ENCODE data around the gene SLC6A12.
"Not testable (repeated sequence)": the region's sequence is repeated elsewhere in the genome, so short reads cannot be mapped to it uniquely, and the experiment has no call there.

SLC6A12 gene

GRCh38 chr12:234891-235415 is 21.0 kb upstream of the SLC6A12 start:
- DNase-seq (ENCODE audit: low spot score): no peak

DNA sequence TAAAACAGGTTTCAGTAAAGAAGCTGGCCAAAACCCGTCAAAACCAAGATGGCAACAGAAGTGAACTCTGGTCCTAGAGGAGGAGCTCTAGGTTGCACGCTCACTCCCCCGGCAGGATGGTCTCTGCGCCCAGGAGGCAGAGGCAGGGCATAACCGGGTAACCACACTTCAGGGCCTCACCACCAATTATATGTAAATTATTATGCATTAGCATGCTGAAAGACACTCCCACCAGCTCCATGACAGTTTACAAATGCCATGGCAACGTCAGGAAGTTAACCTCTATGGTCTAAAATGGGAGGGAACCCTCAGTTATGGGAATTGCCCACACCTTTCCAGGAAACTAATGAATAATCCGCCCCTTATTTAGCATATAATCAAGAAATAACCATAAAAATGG is 20.1 kb upstream of the SLC6A12 start:
- DNase-seq (ENCODE audit: low spot score): no peak

DNA sequence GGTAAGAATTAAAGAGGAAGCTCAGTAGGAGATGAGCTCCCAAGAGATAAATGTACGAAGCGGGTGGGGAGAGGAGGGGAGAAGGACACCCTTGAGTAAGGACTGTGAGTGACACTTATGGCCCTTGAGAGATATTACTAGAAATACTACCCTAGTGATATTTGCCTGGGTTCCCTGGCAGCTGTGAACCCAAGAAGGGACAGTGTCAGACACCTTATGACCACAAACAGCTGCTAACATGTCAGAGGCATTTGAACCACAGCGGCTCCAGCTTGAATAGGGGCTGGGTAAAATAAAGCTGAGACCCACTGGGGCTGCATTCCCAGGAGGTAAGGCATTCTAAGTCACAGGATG is 19.6 kb upstream of the SLC6A12 start:
- no peak for DNase-seq (ENCODE audit: low spot score)

DNA sequence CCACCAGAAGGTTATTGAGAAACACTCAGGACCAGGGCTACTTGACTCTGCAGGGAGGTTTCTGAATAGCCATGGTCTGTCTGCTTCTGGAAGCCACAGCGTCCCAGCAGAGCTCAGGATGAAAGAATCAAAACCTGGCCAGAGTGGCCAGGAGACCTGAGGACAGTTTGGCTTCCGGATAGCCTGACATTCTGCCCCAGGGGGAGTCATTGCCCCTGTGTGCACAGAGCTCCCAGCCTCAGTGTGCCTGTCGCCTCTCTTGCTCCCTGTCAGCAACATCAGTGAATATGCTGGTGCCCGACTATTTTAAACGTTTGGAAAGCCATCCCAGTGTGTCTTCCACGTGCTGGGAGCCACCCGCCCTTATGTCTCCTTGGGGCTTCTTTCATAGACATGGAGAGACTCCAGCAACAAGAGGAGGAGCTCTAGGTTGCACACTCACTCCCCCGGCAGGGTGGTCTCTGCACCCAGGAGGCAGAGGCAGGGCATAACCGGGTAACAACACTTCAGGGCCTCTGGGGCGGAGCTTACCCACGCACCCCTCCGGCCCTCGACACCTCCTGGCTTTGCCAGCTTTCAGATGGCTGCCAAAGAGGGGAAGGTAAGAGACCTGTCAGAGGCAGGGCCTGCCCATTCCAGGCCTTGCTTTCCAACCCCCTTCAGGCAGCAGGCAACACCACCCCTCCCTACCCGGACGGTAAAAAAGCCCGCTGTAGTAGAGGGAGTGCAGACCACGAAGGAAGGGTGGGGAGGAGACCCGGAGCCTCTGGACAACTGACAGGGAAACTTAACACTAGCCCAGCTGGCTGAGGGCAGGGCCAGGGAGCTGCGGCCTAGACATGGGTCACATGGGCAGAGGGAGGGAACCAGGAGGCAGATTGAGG is 19.0 kb upstream of the SLC6A12 start:
- DNase-seq (ENCODE audit: low spot score): no peak

- DNase-seq (ENCODE audit: low spot score): no peak
These were observed 17.1 kb upstream of the SLC6A12 start for GRCh38 chr12:230925-231671.

DNA sequence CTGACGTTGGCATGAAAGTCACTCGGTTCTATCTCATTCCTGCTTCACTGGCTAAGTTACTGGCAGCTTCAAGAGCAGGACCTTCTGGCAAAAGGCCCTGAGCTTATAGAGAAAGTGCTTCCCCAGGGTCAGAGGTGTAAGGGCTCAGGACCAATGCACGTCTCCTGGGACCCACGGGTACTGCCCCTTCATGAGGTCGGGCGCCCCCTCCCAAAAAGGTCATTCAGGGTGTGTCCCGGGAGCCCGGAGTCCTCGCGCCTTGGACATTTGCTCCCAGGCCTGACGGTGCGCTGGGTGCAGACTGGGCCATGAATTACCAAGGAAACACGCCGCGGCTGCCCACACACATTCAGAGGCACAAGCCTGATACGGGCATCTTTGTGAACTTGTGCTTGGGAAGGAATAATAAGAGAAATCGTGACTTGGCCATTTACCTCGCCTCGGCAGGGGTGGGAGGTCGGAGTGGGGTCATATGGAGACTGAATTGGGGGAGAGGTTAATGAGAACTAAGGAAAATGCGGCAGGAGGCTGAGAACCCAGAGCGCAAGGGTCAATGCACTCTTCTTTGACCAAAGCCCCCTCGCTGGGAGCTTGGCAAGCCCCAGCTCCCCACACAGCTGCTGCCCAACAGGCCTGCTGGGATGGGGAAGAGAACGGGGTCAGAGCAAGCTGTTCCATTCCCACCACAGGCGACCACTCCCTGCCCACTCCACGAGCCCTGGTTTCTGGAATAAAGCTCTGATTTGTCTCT is 15.7 kb upstream of the SLC6A12 start:
- DNase-seq (ENCODE audit: low spot score): no peak

- DNase-seq (ENCODE audit: low spot score): no peak
These were observed 14.9 kb upstream of the SLC6A12 start for GRCh38 chr12:228846-229200.

DNA sequence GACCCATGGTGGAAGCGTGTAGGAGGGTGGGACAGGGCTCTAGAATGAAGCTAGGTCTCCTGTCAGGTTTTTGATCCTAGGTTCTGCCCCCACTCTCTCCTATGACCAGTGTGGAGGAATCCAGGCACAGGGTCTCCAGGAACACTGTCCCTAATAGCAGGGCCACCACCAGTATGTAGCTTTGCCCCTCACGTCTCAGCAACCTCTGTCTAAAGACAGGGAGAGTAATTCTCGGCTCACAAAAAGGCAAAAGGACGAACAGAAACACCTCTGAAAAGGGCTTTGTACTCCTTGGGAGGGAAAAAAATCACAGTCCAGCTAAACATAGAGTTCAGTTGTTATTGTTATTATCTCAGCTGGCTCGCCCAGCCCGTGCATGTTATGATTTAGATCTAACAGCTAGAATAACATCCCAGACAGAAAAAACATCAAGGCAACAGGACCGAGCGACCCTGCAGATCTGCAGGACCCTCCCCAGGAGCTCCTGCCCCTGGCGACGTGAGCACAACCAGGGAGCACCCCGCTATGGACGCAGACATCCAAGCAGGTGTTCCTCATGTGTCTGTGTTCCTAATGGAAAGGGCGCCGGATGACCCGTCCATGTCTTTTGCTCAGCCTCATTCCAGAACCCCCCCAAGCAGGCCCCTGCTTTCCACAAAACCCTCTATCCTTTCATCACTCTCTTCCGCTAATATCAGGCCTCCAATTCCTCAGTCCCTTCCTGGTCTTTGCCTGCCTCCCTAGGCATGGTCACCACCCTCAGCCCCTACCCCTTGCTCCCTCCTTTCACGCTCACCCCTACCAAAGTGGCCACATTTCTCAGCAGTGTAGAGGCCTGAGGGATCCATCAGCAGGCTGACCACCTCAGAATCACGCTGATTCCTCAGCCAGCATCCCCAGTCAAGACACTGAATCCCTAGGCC is 14.2 kb upstream of the SLC6A12 start:
- DNase-seq (ENCODE audit: low spot score): no peak

DNA sequence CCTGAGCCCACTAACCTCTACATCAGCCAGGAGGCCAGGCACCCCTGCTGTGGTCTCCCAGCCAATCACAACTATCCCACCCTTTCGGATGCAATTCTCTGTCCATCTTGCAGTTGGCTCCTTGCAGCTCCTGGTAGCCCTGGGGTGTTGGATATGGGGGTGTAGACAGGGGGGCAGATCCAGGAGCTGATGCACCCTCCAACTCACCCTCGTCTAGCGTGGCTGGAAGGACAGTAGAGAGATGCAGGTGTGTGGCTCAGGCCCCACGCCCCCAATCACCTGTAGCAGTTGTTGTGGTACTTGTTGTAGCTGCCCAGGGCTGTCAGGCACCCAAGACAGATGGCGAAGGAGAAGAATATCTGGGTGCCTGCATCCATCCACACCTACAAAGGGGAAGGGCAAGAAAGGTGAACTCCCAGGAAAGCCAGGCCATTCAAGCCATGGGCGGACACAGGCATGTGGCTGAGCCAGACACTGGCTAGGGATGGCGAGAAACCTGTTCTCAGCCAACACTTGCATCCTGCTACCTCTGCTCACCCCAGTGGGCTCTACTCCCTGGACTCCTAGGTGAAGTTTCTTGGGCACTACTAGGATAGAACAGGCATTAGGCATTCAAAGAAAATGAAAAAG is 13.4 kb upstream of the SLC6A12 start:
- DNase-seq (ENCODE audit: low spot score): no peak

- DNase-seq (ENCODE audit: low spot score): no peak
These were observed 12.4 kb upstream of the SLC6A12 start for GRCh38 chr12:226401-226800.

DNA sequence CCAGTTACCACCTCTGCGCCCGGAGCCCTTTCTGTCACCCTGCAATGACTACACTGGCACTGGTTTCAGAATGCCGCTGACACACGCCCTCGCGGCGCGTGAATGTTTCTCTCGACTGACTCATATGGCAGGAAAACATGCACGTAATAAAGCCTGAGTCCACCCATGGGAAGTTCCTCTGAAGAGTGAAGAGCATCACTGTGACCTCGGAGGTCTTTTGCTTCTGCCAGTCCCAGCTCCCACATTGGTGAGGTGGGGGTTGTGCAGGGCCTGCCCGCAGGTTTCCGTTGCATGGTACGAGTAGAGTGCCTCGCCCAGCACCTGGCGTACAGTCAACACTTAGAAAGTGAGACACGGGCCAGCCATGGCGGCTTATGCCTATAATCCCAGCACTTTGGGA is 11.1 kb upstream of the SLC6A12 start:
- no peak for DNase-seq (ENCODE audit: low spot score)

DNA sequence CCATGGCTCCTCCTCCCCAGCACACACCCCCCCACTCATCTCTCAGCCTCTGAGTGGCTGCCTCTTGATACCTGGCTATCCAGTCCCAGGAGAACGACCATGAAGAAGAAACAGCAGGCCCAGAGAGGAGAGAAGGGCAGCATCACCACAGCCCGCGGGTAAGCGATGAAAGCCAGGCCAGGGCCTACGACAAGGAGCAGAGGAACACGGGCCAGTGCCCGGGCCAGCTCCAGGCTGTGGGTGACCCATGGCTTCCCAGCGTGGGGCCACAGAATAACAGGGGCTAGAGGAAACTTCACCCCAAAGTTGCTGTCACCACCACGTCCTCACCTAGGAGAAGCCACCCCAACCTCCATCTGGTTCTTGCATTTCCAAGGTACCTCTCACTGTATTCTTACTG is 10.4 kb upstream of the SLC6A12 start:
- no peak for DNase-seq (ENCODE audit: low spot score)

DNA sequence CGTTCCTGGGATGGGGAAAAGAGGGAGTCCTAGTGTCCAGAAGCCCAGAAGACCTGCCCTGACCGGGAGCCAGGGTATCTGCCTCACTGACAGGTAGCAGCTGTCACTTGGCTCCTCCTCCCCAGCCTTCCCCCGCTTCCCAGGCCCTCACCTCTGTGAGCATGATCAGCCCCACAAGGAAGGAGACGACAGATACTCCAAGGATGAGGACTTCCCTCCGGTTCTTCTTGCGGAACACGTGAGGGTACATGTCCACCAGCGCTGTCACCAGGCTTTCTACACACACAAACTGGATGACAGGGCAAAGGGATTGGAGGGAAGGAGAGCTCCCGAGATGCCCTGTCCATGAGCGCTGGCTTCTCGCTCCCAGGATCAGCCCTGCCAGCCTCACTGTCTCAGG is 9.9 kb upstream of the SLC6A12 start:
- no peak for DNase-seq (ENCODE audit: low spot score)

DNA sequence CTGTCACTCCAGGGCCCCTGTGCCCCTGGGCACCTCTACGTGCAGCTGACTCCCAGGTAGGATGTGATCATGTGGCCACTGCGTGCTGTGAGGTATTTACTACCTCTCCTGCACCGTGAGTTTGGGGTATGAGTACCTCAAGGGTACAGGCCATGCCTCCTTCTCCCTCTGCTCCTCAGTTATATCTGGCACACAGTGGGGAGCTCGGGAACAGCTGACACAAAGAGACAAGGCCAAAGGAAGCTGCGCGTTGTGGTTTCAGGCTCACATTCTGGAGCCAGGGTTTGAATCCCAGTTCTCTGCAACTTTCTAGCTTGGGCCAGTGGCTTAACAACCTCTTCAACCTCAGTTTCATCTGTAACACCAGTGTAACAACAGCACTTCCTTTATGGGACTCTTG is 7.8 kb upstream of the SLC6A12 start:
- no peak for DNase-seq (ENCODE audit: low spot score)

GRCh38 chr12:220946-221550 is 7.1 kb upstream of the SLC6A12 start:
- no peak for DNase-seq (ENCODE audit: low spot score)

DNA sequence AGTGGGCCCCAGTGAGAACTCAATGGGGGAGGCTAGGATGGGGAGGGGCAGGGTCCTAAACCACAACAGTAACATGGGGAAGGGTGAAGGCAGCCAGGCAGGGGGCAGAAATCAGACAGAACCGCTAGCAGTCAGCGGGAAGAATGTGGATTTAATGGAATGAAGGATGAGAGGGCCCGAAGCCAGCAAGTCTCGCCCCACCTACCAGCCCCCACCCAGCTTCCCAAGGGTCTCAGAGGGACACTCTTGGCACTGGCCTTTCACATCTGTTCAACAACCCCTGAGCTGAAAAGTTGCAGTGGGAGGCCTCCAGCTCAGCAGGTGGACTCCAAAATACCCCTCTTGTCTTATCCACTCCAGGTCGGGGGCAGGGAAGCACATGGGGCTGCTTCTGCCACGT is 6.5 kb upstream of the SLC6A12 start:
- DNase-seq (ENCODE audit: low spot score): no peak

DNA sequence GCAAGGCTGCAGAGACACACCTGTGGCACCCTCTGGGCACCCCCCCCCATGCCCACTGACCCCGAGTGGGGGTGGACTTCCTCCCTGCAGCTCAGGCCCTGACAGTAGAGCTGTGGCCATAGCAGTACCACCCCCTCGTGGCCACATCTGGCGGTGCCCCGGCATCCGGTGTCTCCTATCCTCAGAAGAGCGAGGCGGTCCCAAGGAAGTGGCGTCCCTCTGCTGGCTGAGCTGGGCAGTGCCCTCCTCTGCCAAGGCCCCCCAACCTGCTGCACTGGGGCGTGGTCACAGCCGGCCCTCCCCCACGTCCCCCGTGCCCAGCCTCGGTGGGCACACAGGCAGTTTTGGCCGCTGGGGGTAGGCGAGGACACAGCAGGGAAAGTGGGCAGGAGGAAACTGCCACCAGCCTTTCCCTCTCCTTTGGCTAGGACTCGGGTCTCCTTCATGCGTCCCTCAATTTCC is 6.0 kb upstream of the SLC6A12 start:
- peak; percentile 79 for DNase-seq (ENCODE audit: low spot score)

DNA sequence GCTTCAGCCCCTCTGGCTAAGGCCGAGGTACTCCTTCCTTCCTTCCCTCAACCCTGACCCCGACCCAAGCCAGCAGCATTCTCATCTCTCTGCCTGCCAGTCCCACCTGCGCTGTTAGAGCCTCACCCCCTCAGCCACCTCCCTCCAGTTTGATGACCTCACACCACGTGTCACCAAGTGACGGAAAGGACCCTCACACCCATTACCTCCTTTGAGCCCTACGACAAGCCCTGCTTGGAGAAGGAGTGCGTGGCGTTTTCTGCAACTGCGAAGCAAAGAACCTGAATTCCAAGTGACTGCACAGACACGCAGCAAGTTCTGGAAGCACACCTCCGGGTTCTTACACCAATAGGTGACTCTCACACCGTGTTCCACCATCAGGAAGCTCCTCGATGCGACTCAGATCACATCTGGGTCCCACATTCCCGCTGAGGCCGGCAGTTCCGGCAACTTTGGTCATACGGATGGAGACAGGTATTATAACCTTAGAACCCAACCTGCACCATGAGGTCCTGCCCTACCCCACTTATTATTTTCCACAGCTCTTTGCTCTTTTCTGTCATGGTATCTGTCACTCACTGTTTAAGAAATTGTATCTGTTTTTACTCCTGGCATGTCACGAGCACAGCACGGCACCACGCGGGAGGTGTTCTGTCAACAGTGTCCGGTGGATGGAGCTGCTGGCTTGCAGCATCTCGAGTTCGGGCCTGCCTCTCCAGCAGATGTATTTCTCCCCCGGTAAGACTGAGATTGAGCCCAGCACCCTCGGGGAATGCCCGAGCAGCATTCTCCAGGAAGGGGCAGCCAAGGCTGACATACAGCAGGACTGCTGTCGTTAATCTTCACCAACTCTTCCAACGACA is 5.0 kb upstream of the SLC6A12 start:
- no peak for DNase-seq (ENCODE audit: low spot score)

DNA sequence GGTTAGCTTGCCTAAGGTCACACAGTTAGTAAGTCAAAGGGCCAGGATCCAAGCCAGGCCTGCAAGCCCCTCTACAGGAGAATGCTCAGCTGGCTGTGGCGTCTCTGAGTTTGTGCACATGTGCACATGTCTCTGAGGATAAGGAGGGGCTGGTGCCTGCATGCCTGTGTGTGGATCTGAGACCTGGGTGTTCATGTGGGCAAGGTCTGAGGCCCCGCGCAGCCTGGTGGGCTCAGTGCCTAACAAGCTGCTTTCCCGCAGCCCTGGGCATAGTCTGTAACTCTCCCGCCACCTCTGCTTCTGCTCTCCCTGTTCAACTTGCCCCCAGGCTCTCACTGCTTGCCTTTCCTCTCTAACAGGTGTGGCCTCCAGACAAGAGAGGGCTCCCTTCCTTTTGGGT is 4.3 kb upstream of the SLC6A12 start:
- DNase-seq (ENCODE audit: low spot score): no peak

DNA sequence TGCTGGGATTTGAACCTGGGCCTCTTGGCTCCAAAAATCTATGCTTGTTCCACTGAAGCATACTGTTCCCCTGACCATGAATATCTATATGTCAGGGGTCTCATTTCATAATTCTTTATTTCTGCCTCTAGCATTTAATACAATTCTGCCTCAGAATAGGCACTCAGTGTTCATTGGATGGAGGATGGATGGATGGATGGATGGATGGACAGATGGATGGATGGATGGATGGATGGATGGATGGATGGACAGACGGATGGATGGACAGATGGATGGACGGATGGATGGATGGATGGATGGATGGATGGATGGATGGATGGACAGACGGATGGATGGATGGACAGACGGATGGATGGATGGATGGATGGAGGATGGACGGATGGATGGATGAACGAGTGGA is 3.1 kb upstream of the SLC6A12 start:
- DNase-seq (ENCODE audit: low spot score): not testable (repeated sequence)
